Measurements from ENCODE around the gene PRR3. TPM values are rescaled to one million over a fixed set of nuclear protein-coding genes. Genes with fewer than 3 reads are reported as not detected.

Gene PRR3
- total RNA-seq, 1 experiment from 2014 or later, result 7.9 TPM

- no peak for DNase-seq (ENCODE audit: low read depth in 1 of 2, low spot score in 2 of 2)
- Histone ChIP-seq H3K4me3 (no peak overlapping the region), H3K9me3 (replicated peaks) (no peaks in the 10 kb centered on the region), H3K4me1 (replicated peaks) (no peaks in the 10 kb centered on the region), H3K27ac (no peak overlapping the region), H3K27me3 (replicated peaks) (no peaks in the 10 kb centered on the region), H3K36me3 (peaks cover 77% of the 10 kb centered on the region)
Observed at GRCh38 chr6:30548375-30548774, 8.7 kb upstream of the PRR3 start.

GRCh38 chr6:30554404-30554803 lies 2.7 kb upstream of the PRR3 start:
- Histone ChIP-seq H3K36me3 (peaks cover 69% of the 10 kb centered on the region), H3K4me1 (replicated peaks) (peaks cover 17% of the 10 kb centered on the region), H3K27ac (no peak overlapping the region), H3K27me3 (replicated peaks) (no peaks in the 10 kb centered on the region), H3K4me3 (no peak overlapping the region), H3K9me3 (replicated peaks) (no peaks in the 10 kb centered on the region)
- DNase-seq (ENCODE audit: low read depth in 1 of 2, low spot score in 2 of 2), result no peak

- Histone ChIP-seq H3K27ac (peak overlapping the region; percentile 89), H3K9me3 (replicated peaks) (no peaks in the 10 kb centered on the region), H3K27me3 (replicated peaks) (no peaks in the 10 kb centered on the region), H3K4me1 (replicated peaks) (peaks cover 17% of the 10 kb centered on the region), H3K4me3 (peak overlapping the region; percentile 81), H3K36me3 (peaks cover 69% of the 10 kb centered on the region)
- peak in 1 of 2 experiments; percentile 70 for DNase-seq (ENCODE audit: low read depth in 1 of 2, low spot score in 2 of 2)
Observed at GRCh38 chr6:30554962-30555815, 1.9 kb upstream of the PRR3 start.

- no peaks in the 10 kb centered on the region for H3K27me3 ChIP-seq (replicated peaks)
- no peak for DNase-seq (ENCODE audit: low read depth in 1 of 2, low spot score in 2 of 2)
- H3K4me3 ChIP-seq, result peak overlapping the region; percentile 81
- peaks cover 17% of the 10 kb centered on the region for H3K4me1 ChIP-seq (replicated peaks)
- peak overlapping the region; percentile 89 for H3K27ac ChIP-seq
- H3K9me3 ChIP-seq (replicated peaks), result no peaks in the 10 kb centered on the region
- H3K36me3 ChIP-seq, result peaks cover 63% of the 10 kb centered on the region
Observed at GRCh38 chr6:30555816-30556065, 1.4 kb upstream of the PRR3 start.

GRCh38 chr6:30556066-30556905 lies 809 bp upstream of the PRR3 start, which contains the start of gene GNL1:
GNL1 (minus strand) TSS chr6:30556489; CDS start chr6:30556203, 286 bp downstream.
- Histone ChIP-seq H3K27me3 (replicated peaks) (no peaks in the 10 kb centered on the region), H3K4me1 (replicated peaks) (peaks cover 17% of the 10 kb centered on the region), H3K9me3 (replicated peaks) (no peaks in the 10 kb centered on the region), H3K4me3 (peak within 1 kb of the TSS; percentile 81), H3K36me3 (peaks cover 62% of the 10 kb centered on the region), H3K27ac (peak within 1 kb of the TSS; percentile 89)
- peak; percentile 93 for DNase-seq (ENCODE audit: low read depth in 1 of 2, low spot score in 2 of 2)

- no peaks in the 10 kb centered on the region for H3K9me3 ChIP-seq (replicated peaks)
- peak overlapping the region; percentile 81 for H3K4me3 ChIP-seq
- peak overlapping the region; percentile 89 for H3K27ac ChIP-seq
- no peak for DNase-seq (ENCODE audit: low read depth in 1 of 2, low spot score in 2 of 2)
- peaks cover 62% of the 10 kb centered on the region for H3K36me3 ChIP-seq
- no peaks in the 10 kb centered on the region for H3K27me3 ChIP-seq (replicated peaks)
- peaks cover 17% of the 10 kb centered on the region for H3K4me1 ChIP-seq (replicated peaks)
Observed at GRCh38 chr6:30557683-30557981, 537 bp downstream of the PRR3 start.

- no peaks in the 10 kb centered on the region for H3K27me3 ChIP-seq (replicated peaks)
- H3K36me3 ChIP-seq, result peaks cover 59% of the 10 kb centered on the region
- DNase-seq (ENCODE audit: low read depth in 1 of 2, low spot score in 2 of 2), result no peak
- no peak overlapping the region for H3K27ac ChIP-seq
- H3K4me3 ChIP-seq, result no peak overlapping the region
- H3K4me1 ChIP-seq (replicated peaks), result peaks cover 7% of the 10 kb centered on the region
- H3K9me3 ChIP-seq (replicated peaks), result no peaks in the 10 kb centered on the region
Observed at GRCh38 chr6:30560930-30561329, 3.8 kb downstream of the PRR3 start.

GRCh38 chr6:30562470-30563425 lies 5.7 kb downstream of the PRR3 start:
- Histone ChIP-seq H3K27me3 (replicated peaks) (no peaks in the 10 kb centered on the region), H3K9me3 (replicated peaks) (no peaks in the 10 kb centered on the region), H3K4me1 (replicated peaks) (peaks cover 6% of the 10 kb centered on the region), H3K27ac (no peak overlapping the region), H3K36me3 (peaks cover 55% of the 10 kb centered on the region), H3K4me3 (no peak overlapping the region)
- DNase-seq (ENCODE audit: low read depth in 1 of 2, low spot score in 2 of 2), result no peak

GRCh38 chr6:30564114-30564513 lies 7.0 kb downstream of the PRR3 start:
- Histone ChIP-seq H3K9me3 (replicated peaks) (no peaks in the 10 kb centered on the region), H3K4me1 (replicated peaks) (no peaks in the 10 kb centered on the region), H3K27me3 (replicated peaks) (no peaks in the 10 kb centered on the region), H3K4me3 (no peak overlapping the region), H3K36me3 (peaks cover 41% of the 10 kb centered on the region), H3K27ac (no peak overlapping the region)
- DNase-seq (ENCODE audit: low read depth in 1 of 2, low spot score in 2 of 2), result no peak

GRCh38 chr6:30565772-30566171 lies 8.7 kb downstream of the PRR3 start:
- H3K27me3 ChIP-seq (replicated peaks), result no peaks in the 10 kb centered on the region
- no peak for DNase-seq (ENCODE audit: low read depth in 1 of 2, low spot score in 2 of 2)

GRCh38 chr6:30568245-30568644 lies 11.2 kb downstream of the PRR3 start:
- no peak overlapping the region for H3K27ac ChIP-seq
- H3K4me1 ChIP-seq (replicated peaks), result peaks cover 13% of the 10 kb centered on the region

More at GRCh38 chr6:30565772-30566171, 8.7 kb downstream of the PRR3 start:
- H3K4me3 ChIP-seq, result no peak overlapping the region
- 0 out of 2 replicates have a peak, but pooled peaks cover 5% of the 10 kb centered on the region for H3K4me1 ChIP-seq (replicated peaks)
- H3K27ac ChIP-seq, result no peak overlapping the region
- H3K9me3 ChIP-seq (replicated peaks), result no peaks in the 10 kb centered on the region
- peaks cover 36% of the 10 kb centered on the region for H3K36me3 ChIP-seq

GRCh38 chr6:30570263-30570662 lies 13.2 kb downstream of the PRR3 start:
- DNase-seq (ENCODE audit: low read depth in 1 of 2, low spot score in 2 of 2), result no peak
- Histone ChIP-seq H3K4me1 (replicated peaks) (peaks cover 13% of the 10 kb centered on the region), H3K27me3 (replicated peaks) (no peaks in the 10 kb centered on the region), H3K36me3 (peaks cover 19% of the 10 kb centered on the region), H3K9me3 (replicated peaks) (no peaks in the 10 kb centered on the region), H3K27ac (no peak overlapping the region), H3K4me3 (peak overlapping the region; percentile 68; the same call in 1 of the 2 replicates)

More at GRCh38 chr6:30568245-30568644, 11.2 kb downstream of the PRR3 start:
- no peak overlapping the region for H3K4me3 ChIP-seq
- DNase-seq (ENCODE audit: low read depth in 1 of 2, low spot score in 2 of 2), result no peak
- H3K9me3 ChIP-seq (replicated peaks), result no peaks in the 10 kb centered on the region
- H3K36me3 ChIP-seq, result peaks cover 25% of the 10 kb centered on the region
- no peaks in the 10 kb centered on the region for H3K27me3 ChIP-seq (replicated peaks)

- H3K9me3 ChIP-seq (replicated peaks), result no peaks in the 10 kb centered on the region
- no peaks in the 10 kb centered on the region for H3K27me3 ChIP-seq (replicated peaks)
- H3K4me3 ChIP-seq, result peak overlapping the region; percentile 68
- DNase-seq (ENCODE audit: low read depth in 1 of 2, low spot score in 2 of 2), result no peak
- H3K4me1 ChIP-seq (replicated peaks), result peaks cover 13% of the 10 kb centered on the region
- 0 out of 2 replicates have a peak overlapping the region, but pooled peaks have one; percentile 5 for H3K27ac ChIP-seq
- peaks cover 24% of the 10 kb centered on the region for H3K36me3 ChIP-seq
Observed at GRCh38 chr6:30570740-30571074, 13.6 kb downstream of the PRR3 start.

Measured in SJSA1 (cell line).